HG03103 (cell line): ENCODE results near the gene GAPDHS.

Source experiments
- ATAC-seq: cut with Tn5 transposase; IDR thresholded peaks from one replicate; pipeline ENCODE4 v1.9.1; 2021; ENCODE audit warnings: low read depth; ENCODE audit not compliant: unreplicated experiment

The GAPDHS gene

DNA sequence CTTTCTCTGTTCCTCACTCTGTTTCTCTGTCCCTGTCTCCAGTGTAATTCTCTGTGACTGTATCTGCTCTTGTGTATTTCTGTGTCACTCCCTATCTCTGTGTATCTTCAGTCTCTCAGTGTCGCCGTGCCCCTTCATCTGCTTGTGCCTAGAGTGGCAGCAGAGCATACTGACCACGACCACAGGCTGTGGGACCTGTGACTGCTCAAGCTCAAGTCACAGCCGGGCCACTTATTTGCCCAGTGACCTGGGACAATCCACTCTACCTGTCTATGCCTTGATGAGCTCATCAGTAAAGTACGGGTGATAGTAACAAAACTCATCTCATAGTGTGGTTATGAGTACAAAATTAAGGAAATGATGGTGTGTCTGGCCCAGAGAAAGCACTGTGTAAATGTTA lies 20.8 kb downstream of the GAPDHS start:
- no peak for ATAC-seq

DNA sequence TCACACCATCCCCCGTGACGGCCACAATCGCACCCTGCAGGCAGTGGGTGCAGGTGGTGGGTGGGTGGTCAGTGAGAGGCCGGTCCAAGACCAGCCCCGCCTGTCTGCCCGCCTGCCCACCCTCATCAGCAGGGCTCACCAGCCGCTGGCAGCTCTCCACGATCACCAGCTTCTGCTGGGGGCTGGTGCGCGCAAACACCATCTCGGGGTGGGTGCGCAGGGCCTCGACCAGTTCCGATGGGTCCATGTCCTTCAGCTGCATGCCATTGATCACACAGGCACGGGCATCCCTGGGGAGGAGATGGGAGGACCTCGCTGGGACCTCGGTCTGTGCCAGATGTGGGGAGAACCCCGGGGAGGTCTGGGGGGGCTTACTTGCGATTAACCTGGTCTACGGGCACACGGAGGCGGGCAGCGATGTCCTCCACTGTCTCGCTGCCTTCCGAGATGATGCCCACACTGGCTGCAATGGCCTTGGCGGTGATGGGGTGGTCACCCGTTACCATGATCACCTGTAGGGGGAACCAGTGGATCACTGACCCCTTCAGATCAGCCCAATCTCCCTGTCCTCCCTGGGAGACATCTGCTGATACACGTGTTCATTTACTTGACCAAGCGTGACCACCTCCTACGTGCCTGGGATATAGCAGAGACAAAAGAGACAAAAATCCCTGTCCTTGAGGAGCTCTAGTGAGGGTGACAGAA lies 22.2 kb downstream of the GAPDHS start:
- ATAC-seq = no peak

- no peak for ATAC-seq
Observed at GRCh38 chr19:35556025-35556590, 22.9 kb downstream of the GAPDHS start.

GRCh38 chr19:35556846-35557538 lies 23.7 kb downstream of the GAPDHS start:
- ATAC-seq = no peak

DNA sequence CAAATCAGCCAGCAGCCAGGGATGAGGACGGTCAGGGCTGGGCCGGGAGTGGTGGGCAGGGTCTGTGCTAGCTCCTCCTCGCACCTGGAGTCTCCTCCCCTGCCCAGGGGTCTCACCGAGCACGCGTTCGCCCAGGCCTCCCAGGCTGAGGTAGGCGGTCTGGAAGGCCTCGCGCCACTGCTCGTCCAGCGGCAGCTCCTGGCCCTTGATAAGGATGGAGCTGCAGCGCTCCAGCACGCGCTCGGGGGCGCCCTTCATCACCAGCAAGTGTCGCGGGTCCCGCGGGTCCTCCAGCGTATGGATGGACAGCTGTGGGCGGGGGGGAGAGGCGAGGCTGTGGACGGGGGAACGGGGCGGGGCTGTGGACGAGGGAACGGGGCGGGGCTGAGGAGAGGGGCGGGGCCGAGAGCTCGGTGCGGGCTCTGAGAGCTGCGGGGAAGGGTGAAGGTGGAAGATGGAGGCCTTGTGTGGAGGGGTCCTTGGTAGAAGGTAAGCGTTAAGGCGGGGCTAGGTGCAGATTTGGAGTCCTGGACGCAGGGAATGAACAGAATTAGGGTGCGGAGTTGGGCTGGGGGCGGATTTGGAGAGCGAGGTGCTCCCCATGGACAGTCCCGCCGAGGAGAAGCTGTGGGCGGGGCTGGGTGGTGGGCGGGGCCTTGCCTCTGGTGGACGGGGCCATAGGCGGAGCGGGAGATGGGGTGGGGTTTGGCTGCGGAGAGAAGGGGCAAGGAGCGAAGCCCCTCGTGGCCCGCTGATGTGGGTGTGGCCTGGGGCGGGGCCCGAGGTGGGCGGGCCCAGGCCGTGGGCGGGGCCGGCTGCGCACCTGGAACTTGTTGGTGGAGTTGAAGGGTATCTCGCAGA lies 24.5 kb downstream of the GAPDHS start:
- ATAC-seq = no peak

DNA sequence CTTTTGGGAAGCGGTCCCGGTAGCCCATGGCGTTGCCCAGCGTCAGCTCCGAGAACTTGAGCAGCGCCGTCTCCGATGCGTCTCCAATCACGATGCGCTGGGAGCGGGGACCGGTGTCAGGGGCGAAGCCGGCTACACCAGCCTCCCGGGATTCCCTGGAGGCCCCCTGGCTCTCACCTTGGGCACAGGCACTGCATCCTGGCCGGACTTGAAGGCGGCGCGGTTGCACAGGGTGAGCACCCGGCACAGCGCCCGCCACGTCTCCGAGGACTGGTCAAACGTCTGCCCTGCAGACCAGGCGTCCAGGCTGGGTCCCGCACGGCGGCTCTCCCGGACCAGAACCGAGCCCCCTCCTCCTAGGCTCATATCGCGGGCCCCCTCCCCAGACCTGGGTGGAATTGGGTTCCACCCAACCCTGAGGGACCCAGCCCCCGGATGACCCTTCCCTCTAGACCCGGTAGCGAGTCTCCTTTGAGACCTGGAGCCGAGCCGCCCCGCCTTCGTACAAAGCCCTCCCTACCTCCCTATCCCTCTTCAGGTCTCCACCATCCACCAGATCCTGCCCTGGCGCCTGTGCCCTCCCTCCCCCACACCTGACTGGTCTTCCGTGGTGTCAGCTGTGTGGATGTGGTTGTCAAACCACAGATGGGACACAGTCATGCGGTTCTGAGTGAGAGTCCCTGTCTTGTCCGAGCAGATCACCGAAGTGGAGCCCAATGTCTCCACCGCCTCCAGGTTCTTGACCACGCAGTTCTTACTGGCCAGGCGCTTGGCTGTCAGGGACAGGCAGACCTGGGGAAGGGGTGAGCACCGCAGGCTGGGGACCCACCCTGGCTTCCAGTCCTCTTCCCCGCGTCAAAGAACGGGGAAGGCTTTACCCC lies 25.4 kb downstream of the GAPDHS start:
- no peak for ATAC-seq

DNA sequence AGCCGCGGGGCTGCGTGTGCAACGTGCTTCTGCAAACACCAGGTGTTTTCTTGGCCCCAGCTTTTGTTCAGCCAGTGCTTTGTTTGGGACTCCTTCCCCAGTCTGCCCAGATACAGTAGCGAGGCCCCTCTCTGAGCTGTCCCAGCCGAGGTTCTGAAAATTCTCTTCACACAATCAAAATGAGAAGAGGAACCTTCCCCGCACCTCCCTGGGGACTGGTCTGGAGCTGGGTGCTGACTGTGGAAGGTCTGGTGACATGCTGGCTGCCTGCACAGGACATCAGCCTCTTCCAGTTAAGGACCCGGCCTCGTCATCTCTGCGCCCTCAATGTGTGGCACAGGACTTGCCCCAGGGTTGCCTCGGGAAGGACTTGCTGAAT lies 26.0 kb downstream of the GAPDHS start:
- no peak for ATAC-seq

DNA sequence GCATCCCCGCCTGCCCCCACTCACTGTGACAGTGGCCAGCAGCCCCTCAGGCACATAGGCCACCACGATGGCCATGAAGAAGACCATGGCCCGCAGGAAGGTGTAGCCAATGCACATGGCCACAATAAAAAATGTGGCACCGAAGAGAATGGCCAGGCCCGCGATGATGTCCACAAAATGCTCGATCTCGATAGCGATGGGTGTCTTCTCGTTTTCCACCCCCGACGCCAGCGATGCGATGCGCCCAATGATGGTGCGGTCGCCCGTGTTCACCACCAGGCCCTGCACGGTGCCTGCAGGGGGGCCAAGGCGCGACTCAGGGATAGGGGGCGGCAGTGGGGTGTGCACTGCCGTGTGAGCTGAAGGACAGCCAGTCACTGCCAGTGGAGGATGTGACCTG lies 26.5 kb downstream of the GAPDHS start:
- no peak for ATAC-seq

GRCh38 chr19:35560271-35560670 lies 27.0 kb downstream of the GAPDHS start:
- no peak for ATAC-seq

- ATAC-seq = no peak
Observed at GRCh38 chr19:35560677-35561076, 27.4 kb downstream of the GAPDHS start.

DNA sequence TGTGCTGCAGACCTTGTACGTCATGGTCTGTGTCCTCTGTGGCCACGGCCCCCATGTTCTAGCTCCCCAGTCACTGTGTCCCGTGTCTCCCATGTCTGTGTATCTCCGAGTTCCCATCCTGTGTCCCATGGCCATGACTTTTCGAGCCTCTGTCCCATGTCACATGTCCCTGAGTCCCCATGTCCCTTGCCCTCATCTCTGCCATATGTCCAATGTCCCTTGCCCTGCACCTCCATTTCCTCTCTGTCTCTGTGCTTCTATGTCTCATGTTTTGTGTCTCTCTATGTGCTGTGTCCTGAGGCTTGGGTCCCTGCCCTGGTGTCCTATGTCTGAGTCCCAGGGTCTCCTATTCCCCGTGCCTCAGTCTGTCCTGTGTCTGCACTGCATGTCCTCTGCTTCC lies 28.2 kb downstream of the GAPDHS start:
- no peak for ATAC-seq

DNA sequence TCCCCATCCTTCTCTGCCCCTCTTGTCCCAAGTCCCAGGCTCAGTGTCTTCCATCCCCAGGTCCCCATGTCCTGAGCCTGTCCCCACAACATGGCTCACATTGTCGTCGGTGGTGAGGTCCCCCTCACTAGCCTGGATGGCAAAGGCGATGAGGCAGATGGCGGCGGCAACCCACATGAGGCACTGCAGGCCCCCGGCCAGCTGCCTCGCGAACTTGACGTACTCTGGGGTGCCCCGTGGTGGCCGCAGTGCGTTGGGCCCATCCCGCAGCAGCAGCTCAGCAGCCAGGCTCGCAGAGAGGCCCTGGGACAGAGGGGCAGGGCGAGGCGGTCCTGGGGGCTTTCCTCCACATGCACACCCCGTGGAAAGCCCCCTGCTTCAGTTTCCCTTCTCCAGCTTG lies 29.1 kb downstream of the GAPDHS start:
- no peak for ATAC-seq

GRCh38 chr19:35562776-35563175 lies 29.5 kb downstream of the GAPDHS start:
- ATAC-seq = no peak

GRCh38 chr19:35563207-35563829 lies 30.1 kb downstream of the GAPDHS start, which contains the start of gene ATP4A:
ATP4A (minus strand) TSS chr19:35563658; CDS start chr19:35563629, 29 bp downstream.
- no peak for ATAC-seq

- ATAC-seq = no peak
Observed at GRCh38 chr19:35565016-35565856, 32.0 kb downstream of the GAPDHS start.

DNA sequence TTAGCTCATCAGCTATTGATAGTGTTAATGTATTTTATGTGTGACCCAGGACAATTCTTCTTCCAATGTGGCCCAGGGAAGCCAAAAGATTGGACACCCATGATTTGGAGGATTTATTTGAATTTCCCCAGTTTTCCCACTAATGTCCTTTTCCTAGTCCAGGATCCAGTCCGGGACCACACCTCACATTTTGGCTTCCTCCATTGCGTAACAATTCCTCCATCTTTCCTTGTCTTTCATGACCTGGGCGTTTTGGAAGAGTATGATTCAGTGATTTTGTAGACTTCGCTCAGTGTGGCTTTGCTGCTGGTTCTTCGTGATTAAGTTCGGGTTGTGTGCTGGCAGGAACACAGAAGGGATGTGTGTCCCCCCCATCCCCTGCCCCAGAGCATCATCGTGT lies 33.5 kb downstream of the GAPDHS start:
- no peak for ATAC-seq

GRCh38 chr19:35569281-35569781 lies 36.1 kb downstream of the GAPDHS start:
- no peak for ATAC-seq

- ATAC-seq = no peak
Observed at GRCh38 chr19:35571406-35571965, 38.2 kb downstream of the GAPDHS start.
